ENCODE results near the gene TVP23B. TPM values are rescaled to one million over a fixed set of nuclear protein-coding genes. Genes with fewer than 3 reads are reported as not detected.
"Not testable (repeated sequence)": the region's sequence is repeated elsewhere in the genome, so short reads cannot be mapped to it uniquely, and the experiment has no call there.

The TVP23B gene
- total RNA-seq, result 44.9 and 65.5 TPM in 2 replicates

GRCh38 chr17:18780991-18781718, at the start of gene TVP23B:
TSS of gene TVP23B (plus strand) at chr17:18781183. CDS start at chr17:18781294, 111 bp downstream.
- peak; percentile 93 for DNase-seq

- DNase-seq, result peak; percentile 15
These were observed 48.5 kb upstream of the TVP23B start for GRCh38 chr17:18732438-18732837.

GRCh38 chr17:18733350-18733749, 47.6 kb upstream of the TVP23B start:
- DNase-seq, result not testable (repeated sequence)

- DNase-seq, result not testable (repeated sequence)
These were observed 41.2 kb upstream of the TVP23B start for GRCh38 chr17:18739616-18740391.

- not testable (repeated sequence) for DNase-seq
These were observed 39.8 kb upstream of the TVP23B start for GRCh38 chr17:18741228-18741627.

- not testable (repeated sequence) for DNase-seq
These were observed 37.1 kb upstream of the TVP23B start, which contains the start of gene FBXW10 for GRCh38 chr17:18743699-18744421. TSS of gene FBXW10 (plus strand) at chr17:18744054. CDS start at chr17:18744245, 191 bp downstream.

GRCh38 chr17:18744726-18745125, 36.3 kb upstream of the TVP23B start:
- not testable (repeated sequence) for DNase-seq

- not testable (repeated sequence) for DNase-seq
These were observed 34.4 kb upstream of the TVP23B start for GRCh38 chr17:18746551-18746950.

GRCh38 chr17:18747501-18747900, 33.5 kb upstream of the TVP23B start:
- not testable (repeated sequence) for DNase-seq

GRCh38 chr17:18750242-18750641, 30.7 kb upstream of the TVP23B start:
- DNase-seq, result not testable (repeated sequence)

GRCh38 chr17:18753829-18754409, 27.1 kb upstream of the TVP23B start:
- DNase-seq, result not testable (repeated sequence)

- not testable (repeated sequence) for DNase-seq
These were observed 25.0 kb upstream of the TVP23B start for GRCh38 chr17:18755969-18756368.

- DNase-seq, result not testable (repeated sequence)
These were observed 23.5 kb upstream of the TVP23B start for GRCh38 chr17:18757368-18758044.

- DNase-seq, result not testable (repeated sequence)
These were observed 22.6 kb upstream of the TVP23B start for GRCh38 chr17:18758344-18758743.

GRCh38 chr17:18760221-18760620, 20.8 kb upstream of the TVP23B start:
- not testable (repeated sequence) for DNase-seq

- DNase-seq, result not testable (repeated sequence)
These were observed 10.4 kb upstream of the TVP23B start for GRCh38 chr17:18770572-18770971.

- DNase-seq, result not testable (repeated sequence)
These were observed 9.9 kb upstream of the TVP23B start for GRCh38 chr17:18771066-18771465.

- DNase-seq, result no peak
These were observed 8.5 kb upstream of the TVP23B start for GRCh38 chr17:18772471-18772870.

- DNase-seq, result not testable (repeated sequence)
These were observed 822 bp downstream of the TVP23B start for GRCh38 chr17:18781805-18782204.

- DNase-seq, result peak; percentile 2
These were observed 5.0 kb downstream of the TVP23B start for GRCh38 chr17:18785933-18786332.

GRCh38 chr17:18786890-18787289, 5.9 kb downstream of the TVP23B start:
- DNase-seq, result not testable (repeated sequence)

GRCh38 chr17:18791402-18791801, 10.4 kb downstream of the TVP23B start:
- not testable (repeated sequence) for DNase-seq

Data from dermis blood vessel endothelial cell (primary cell).